GM18498 (cell line): Measurements from ENCODE around the gene AKR1B15.
"Not testable (repeated sequence)": the region's sequence is repeated elsewhere in the genome, so short reads cannot be mapped to it uniquely, and the experiment has no call there.

ENCODE experiments used
- ATAC-seq: cut with Tn5 transposase; IDR thresholded peaks from one replicate; pipeline ENCODE4 v1.9.1; 2021; ENCODE audit warnings: mild to moderate bottlenecking, moderate library complexity; ENCODE audit not compliant: unreplicated experiment

The AKR1B15 gene

GRCh38 chr7:134558370-134558769, 9.5 kb downstream of the AKR1B15 start:
- no peak for ATAC-seq

GRCh38 chr7:134561616-134562015, 12.7 kb downstream of the AKR1B15 start:
- ATAC-seq: not testable (repeated sequence)

GRCh38 chr7:134562136-134562535, 13.2 kb downstream of the AKR1B15 start:
- no peak for ATAC-seq

GRCh38 chr7:134563398-134563749, 14.5 kb downstream of the AKR1B15 start:
- ATAC-seq: not testable (repeated sequence)

GRCh38 chr7:134565643-134566136, 16.8 kb downstream of the AKR1B15 start:
- no peak for ATAC-seq

GRCh38 chr7:134567368-134567767, 18.5 kb downstream of the AKR1B15 start:
- no peak for ATAC-seq

- ATAC-seq: not testable (repeated sequence)
Observed at GRCh38 chr7:134569962-134570361, 21.1 kb downstream of the AKR1B15 start.

GRCh38 chr7:134571101-134571500, 22.2 kb downstream of the AKR1B15 start:
- no peak for ATAC-seq

- no peak for ATAC-seq
Observed at GRCh38 chr7:134571746-134572461, 23.0 kb downstream of the AKR1B15 start.

- ATAC-seq: no peak
Observed at GRCh38 chr7:134574322-134574721, 25.4 kb downstream of the AKR1B15 start.

GRCh38 chr7:134584290-134584689, 35.4 kb downstream of the AKR1B15 start:
- ATAC-seq: no peak

GRCh38 chr7:134585897-134586296, 37.0 kb downstream of the AKR1B15 start:
- no peak for ATAC-seq

- ATAC-seq: no peak
Observed at GRCh38 chr7:134587750-134588149, 38.8 kb downstream of the AKR1B15 start.

GRCh38 chr7:134589491-134589941, 40.6 kb downstream of the AKR1B15 start:
- no peak for ATAC-seq

GRCh38 chr7:134593530-134594392, 44.9 kb downstream of the AKR1B15 start:
- no peak for ATAC-seq

GRCh38 chr7:134594877-134595276, 46.0 kb downstream of the AKR1B15 start:
- ATAC-seq: no peak

GRCh38 chr7:134599371-134599770, 50.5 kb downstream of the AKR1B15 start:
- no peak for ATAC-seq

GRCh38 chr7:134601459-134601858, 52.5 kb downstream of the AKR1B15 start:
- no peak for ATAC-seq

- ATAC-seq: no peak
Observed at GRCh38 chr7:134602881-134603451, 54.1 kb downstream of the AKR1B15 start.

- peak; percentile 85 for ATAC-seq
Observed at GRCh38 chr7:134605978-134606923, 57.3 kb downstream of the AKR1B15 start.
